Measurements from ENCODE around the gene MYCBP2. TPM values are rescaled to one million over a fixed set of nuclear protein-coding genes. Genes with fewer than 3 reads are reported as not detected.

The MYCBP2 gene
- total RNA-seq, 2 experiments from 2014 or later, result 106 to 122 TPM

GRCh38 chr13:77079902-77080413, 246.9 kb downstream of the MYCBP2 start:
- no peak overlapping the region for H3K4me3 Mint-ChIP-seq
- DNase-seq (no peak), ATAC-seq (no peak)
- H3K4me1 Mint-ChIP-seq, result no peaks in the 10 kb centered on the region
- H3K27me3 Mint-ChIP-seq, result no peaks in the 10 kb centered on the region
- CTCF ChIA-PET, result interaction anchor here (1.1 kb wide), 1 partner anchor 52 kb away, joined by 3 read pairs; no protein-coding TSS in a partner anchor
- no peaks in the 10 kb centered on the region for H3K9me3 Mint-ChIP-seq (ENCODE audit: low read depth)
- H3K27ac Mint-ChIP-seq, result no peak overlapping the region
- peaks cover 61% of the 10 kb centered on the region for H3K36me3 Mint-ChIP-seq

GRCh38 chr13:77067519-77067918, 259.4 kb downstream of the MYCBP2 start:
- no peak overlapping the region for H3K27ac Mint-ChIP-seq
- H3K4me3 Mint-ChIP-seq, result no peak overlapping the region
- no peak for ATAC-seq
- H3K27me3 Mint-ChIP-seq, result no peaks in the 10 kb centered on the region
- peaks cover 33% of the 10 kb centered on the region for H3K36me3 Mint-ChIP-seq
- no peak for DNase-seq
- no peaks in the 10 kb centered on the region for H3K4me1 Mint-ChIP-seq
- CTCF ChIA-PET, result no interaction called here
- no peaks in the 10 kb centered on the region for H3K9me3 Mint-ChIP-seq (ENCODE audit: low read depth)

GRCh38 chr13:77065461-77066147, 261.3 kb downstream of the MYCBP2 start:
- CTCF ChIA-PET, result interaction anchor here (1.1 to 1.6 kb wide), 2 partner anchors 12 to 14 kb away, joined by 3 to 4 read pairs; no protein-coding TSS in a partner anchor

DNA sequence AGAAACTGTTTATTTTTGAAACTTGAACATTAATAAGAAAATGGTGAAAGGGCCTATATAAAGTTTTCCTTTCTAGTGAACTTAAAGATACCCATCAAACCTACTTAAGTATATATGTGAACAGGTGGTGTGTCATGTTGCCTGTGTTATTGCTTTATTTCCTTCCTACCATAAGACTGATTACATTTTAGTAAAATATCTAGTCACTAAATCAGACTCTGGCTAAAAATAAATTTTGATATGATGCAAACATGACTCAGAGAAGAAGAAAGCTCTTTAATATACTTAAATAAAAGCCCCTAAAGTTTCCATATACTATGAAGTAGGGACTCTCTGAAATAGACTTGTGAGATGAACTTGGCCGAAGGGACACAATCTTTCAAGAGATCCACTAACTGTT, 264.8 kb downstream of the MYCBP2 start:
- Mint-ChIP-seq H3K27me3 (no peaks in the 10 kb centered on the region), H3K4me3 (no peak overlapping the region), H3K9me3 (ENCODE audit: low read depth) (no peaks in the 10 kb centered on the region), H3K36me3 (peaks cover 32% of the 10 kb centered on the region), H3K4me1 (no peaks in the 10 kb centered on the region), H3K27ac (no peak overlapping the region)
- ATAC-seq (no peak), DNase-seq (no peak)
- CTCF ChIA-PET, result no interaction called here

More at GRCh38 chr13:77065461-77066147, 261.3 kb downstream of the MYCBP2 start:
- Mint-ChIP-seq H3K4me1 (no peaks in the 10 kb centered on the region), H3K27ac (no peak overlapping the region), H3K27me3 (no peaks in the 10 kb centered on the region), H3K36me3 (peaks cover 37% of the 10 kb centered on the region), H3K4me3 (no peak overlapping the region), H3K9me3 (ENCODE audit: low read depth) (no peaks in the 10 kb centered on the region)
- no peak for ATAC-seq
- DNase-seq, result no peak

- Mint-ChIP-seq H3K27ac (no peak overlapping the region), H3K36me3 (peaks cover 35% of the 10 kb centered on the region), H3K27me3 (no peaks in the 10 kb centered on the region), H3K4me1 (no peaks in the 10 kb centered on the region), H3K4me3 (no peak overlapping the region), H3K9me3 (ENCODE audit: low read depth) (no peaks in the 10 kb centered on the region)
- ATAC-seq (no peak), DNase-seq (no peak)
- CTCF ChIA-PET, result no interaction called here
Observed at GRCh38 chr13:77061362-77061761, 265.5 kb downstream of the MYCBP2 start.

- H3K4me1 Mint-ChIP-seq, result no peaks in the 10 kb centered on the region
- H3K9me3 Mint-ChIP-seq (ENCODE audit: low read depth), result no peaks in the 10 kb centered on the region
- H3K4me3 Mint-ChIP-seq, result no peak overlapping the region
- H3K36me3 Mint-ChIP-seq, result peaks cover 43% of the 10 kb centered on the region
- DNase-seq, result no peak
- no peak overlapping the region for H3K27ac Mint-ChIP-seq
- ATAC-seq, result no peak
- H3K27me3 Mint-ChIP-seq, result no peaks in the 10 kb centered on the region
- CTCF ChIA-PET, result no interaction called here
Observed at GRCh38 chr13:77056886-77057285, 270.0 kb downstream of the MYCBP2 start.

GRCh38 chr13:77056382-77056781, 270.5 kb downstream of the MYCBP2 start:
- no peaks in the 10 kb centered on the region for H3K9me3 Mint-ChIP-seq (ENCODE audit: low read depth)
- no peak overlapping the region for H3K27ac Mint-ChIP-seq
- H3K4me1 Mint-ChIP-seq, result no peaks in the 10 kb centered on the region
- CTCF ChIA-PET, result no interaction called here
- no peak for ATAC-seq
- H3K36me3 Mint-ChIP-seq, result peaks cover 42% of the 10 kb centered on the region
- H3K4me3 Mint-ChIP-seq, result no peak overlapping the region
- DNase-seq, result no peak
- no peaks in the 10 kb centered on the region for H3K27me3 Mint-ChIP-seq

GRCh38 chr13:77055158-77055557, 271.7 kb downstream of the MYCBP2 start:
- no peak overlapping the region for H3K27ac Mint-ChIP-seq
- H3K9me3 Mint-ChIP-seq (ENCODE audit: low read depth), result no peaks in the 10 kb centered on the region
- H3K27me3 Mint-ChIP-seq, result no peaks in the 10 kb centered on the region
- H3K4me3 Mint-ChIP-seq, result no peak overlapping the region
- DNase-seq (no peak), ATAC-seq (no peak)
- H3K4me1 Mint-ChIP-seq, result no peaks in the 10 kb centered on the region
- H3K36me3 Mint-ChIP-seq, result peaks cover 47% of the 10 kb centered on the region
- CTCF ChIA-PET, result interaction anchor here (1.1 kb wide), 1 partner anchor 12 kb away, joined by 3 read pairs; no protein-coding TSS in a partner anchor

- no peak overlapping the region for H3K4me3 Mint-ChIP-seq
- no peak overlapping the region for H3K27ac Mint-ChIP-seq
- H3K36me3 Mint-ChIP-seq, result peaks cover 58% of the 10 kb centered on the region
- H3K4me1 Mint-ChIP-seq, result no peaks in the 10 kb centered on the region
- DNase-seq (no peak), ATAC-seq (no peak)
- no peaks in the 10 kb centered on the region for H3K9me3 Mint-ChIP-seq (ENCODE audit: low read depth)
- no peaks in the 10 kb centered on the region for H3K27me3 Mint-ChIP-seq
- CTCF ChIA-PET, result interaction anchor here (1.1 kb wide), 1 partner anchor 13 kb away, joined by 3 read pairs; no protein-coding TSS in a partner anchor
Observed at GRCh38 chr13:77053192-77053591, 273.7 kb downstream of the MYCBP2 start.

DNA sequence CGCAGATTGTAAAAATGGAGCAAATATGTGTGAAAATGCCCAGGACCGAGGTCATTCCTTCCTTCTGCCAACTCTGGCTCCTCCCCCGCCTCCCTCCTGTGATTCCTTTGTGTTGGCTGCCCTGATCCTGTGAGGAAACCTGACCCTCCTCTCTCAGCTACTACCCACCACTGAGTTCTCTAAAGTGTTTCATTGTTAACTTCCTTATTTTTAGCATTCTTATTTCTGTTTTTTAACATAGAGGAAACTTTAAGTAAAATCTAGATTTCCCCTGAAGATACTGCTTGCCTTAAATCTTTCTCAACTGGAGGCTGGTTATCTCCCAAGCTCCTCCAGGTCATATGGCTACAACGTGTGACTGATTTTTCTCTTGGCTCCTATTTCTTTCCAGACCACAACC, 278.2 kb downstream of the MYCBP2 start:
- H3K27ac Mint-ChIP-seq, result no peak overlapping the region
- no peaks in the 10 kb centered on the region for H3K4me1 Mint-ChIP-seq
- ATAC-seq, result no peak
- H3K27me3 Mint-ChIP-seq, result no peaks in the 10 kb centered on the region
- H3K36me3 Mint-ChIP-seq, result peaks cover 48% of the 10 kb centered on the region
- DNase-seq, result no peak
- H3K4me3 Mint-ChIP-seq, result no peak overlapping the region
- CTCF ChIA-PET, result no interaction called here
- H3K9me3 Mint-ChIP-seq (ENCODE audit: low read depth), result no peaks in the 10 kb centered on the region

DNA sequence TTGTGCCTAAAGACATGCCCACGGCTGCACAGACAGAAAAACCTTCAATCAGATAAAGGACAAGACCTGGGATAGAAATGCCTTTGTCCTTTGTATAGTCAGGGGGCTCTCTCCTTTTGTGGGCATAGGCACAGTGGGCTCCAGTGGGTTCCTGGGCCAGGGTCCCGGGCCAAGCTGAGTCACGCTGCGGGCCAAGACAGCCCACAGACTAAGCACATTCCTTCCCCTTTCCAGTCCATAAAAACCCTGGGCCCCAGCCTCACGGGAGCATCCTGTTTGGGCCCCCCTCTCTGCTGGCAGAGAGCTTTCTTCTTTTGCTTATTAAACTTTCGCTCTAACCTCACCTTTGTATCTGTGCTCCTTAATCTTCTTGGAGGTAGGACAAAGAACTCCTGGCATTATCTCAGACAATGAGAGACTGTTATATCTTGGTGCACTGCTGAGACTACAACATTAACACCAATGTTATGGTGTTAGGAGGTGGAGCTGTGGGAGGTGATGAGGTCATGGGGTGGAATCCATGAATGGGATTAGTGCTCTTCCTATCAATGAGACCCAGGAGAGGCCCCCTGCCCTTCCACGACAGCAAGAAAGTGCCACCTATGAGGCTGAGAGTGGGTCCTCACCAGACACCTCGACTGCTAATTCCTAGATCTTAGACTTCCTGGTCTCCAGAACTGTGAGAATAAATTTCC, 279.1 kb downstream of the MYCBP2 start:
- H3K9me3 Mint-ChIP-seq (ENCODE audit: low read depth), result no peaks in the 10 kb centered on the region
- H3K27me3 Mint-ChIP-seq, result no peaks in the 10 kb centered on the region
- no peak overlapping the region for H3K4me3 Mint-ChIP-seq
- peaks cover 50% of the 10 kb centered on the region for H3K36me3 Mint-ChIP-seq
- H3K27ac Mint-ChIP-seq, result no peak overlapping the region
- no peak for DNase-seq
- ATAC-seq, result no peak
- CTCF ChIA-PET, result no interaction called here
- H3K4me1 Mint-ChIP-seq, result no peaks in the 10 kb centered on the region

- Mint-ChIP-seq H3K36me3 (peaks cover 23% of the 10 kb centered on the region), H3K4me1 (no peaks in the 10 kb centered on the region), H3K9me3 (ENCODE audit: low read depth) (no peaks in the 10 kb centered on the region), H3K4me3 (no peak overlapping the region), H3K27me3 (no peaks in the 10 kb centered on the region), H3K27ac (no peak overlapping the region)
- no peak for DNase-seq
- CTCF ChIA-PET, result interaction anchor here (0.7 to 1.2 kb wide), 3 partner anchors 13 to 436 kb away, joined by 3 read pairs; no protein-coding TSS in a partner anchor
- ATAC-seq, result no peak
Observed at GRCh38 chr13:77042566-77043177, 284.2 kb downstream of the MYCBP2 start.

DNA sequence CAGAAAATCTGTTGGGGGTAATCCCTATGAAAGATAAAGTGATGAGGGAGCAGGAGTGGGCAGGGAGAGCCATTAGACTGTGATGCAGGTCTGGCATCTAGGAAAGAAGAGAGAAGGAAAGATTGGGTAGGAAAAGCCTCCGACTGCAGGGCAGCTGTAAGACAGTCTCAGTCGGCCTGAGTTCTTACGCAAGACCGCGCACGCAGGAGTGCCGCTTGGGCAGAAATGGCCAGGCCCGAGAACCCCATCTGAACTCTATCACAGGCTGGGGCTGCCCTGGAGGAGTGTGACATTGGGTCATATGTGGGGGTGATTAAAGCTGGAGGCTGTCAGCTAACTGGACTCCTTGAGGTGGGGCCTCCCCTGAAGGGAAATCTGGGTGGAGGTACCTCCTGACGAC, 286.1 kb downstream of the MYCBP2 start:
- CTCF ChIA-PET, result no interaction called here
- Mint-ChIP-seq H3K27ac (no peak overlapping the region), H3K4me1 (no peaks in the 10 kb centered on the region), H3K4me3 (no peak overlapping the region), H3K27me3 (no peaks in the 10 kb centered on the region), H3K36me3 (peaks cover 13% of the 10 kb centered on the region), H3K9me3 (ENCODE audit: low read depth) (no peaks in the 10 kb centered on the region)
- ATAC-seq (no peak), DNase-seq (no peak)
